ENCODE results near the gene OR51B4.
"Not testable (repeated sequence)": the region's sequence is repeated elsewhere in the genome, so short reads cannot be mapped to it uniquely, and the experiment has no call there.

- TF ChIP-seq POLR2A (IDR thresholded peaks at IDR 0.05; ENCODE audit: low read length); USF2 (IDR thresholded peaks at IDR 0.05); POLR2AphosphoS2 (conservative IDR thresholded peaks at IDR 0.05; ENCODE audit: low read length); RAD21 (conservative IDR thresholded peaks at IDR 0.05 in 1 of 2, IDR thresholded peaks at IDR 0.05 in 1 of 2); CHD2 (IDR thresholded peaks at IDR 0.05; ENCODE audit: low read length, partially characterized antibody); RCOR1 (IDR thresholded peaks at IDR 0.05; ENCODE audit: low read depth, low read length); MYC (IDR thresholded peaks at IDR 0.05; ENCODE audit: borderline replicate concordance, low read length); CEBPB (IDR thresholded peaks at IDR 0.05); MAFK (IDR thresholded peaks at IDR 0.05; ENCODE audit: partially characterized antibody); HOXA7 (CRISPR knock-in tag; IDR thresholded peaks at IDR 0.05); CHD4 (IDR thresholded peaks at IDR 0.05; ENCODE audit: borderline replicate concordance); EHF (CRISPR knock-in tag; IDR thresholded peaks at IDR 0.05): not testable (repeated sequence)
- TF ChIP-seq, protein P1, sequence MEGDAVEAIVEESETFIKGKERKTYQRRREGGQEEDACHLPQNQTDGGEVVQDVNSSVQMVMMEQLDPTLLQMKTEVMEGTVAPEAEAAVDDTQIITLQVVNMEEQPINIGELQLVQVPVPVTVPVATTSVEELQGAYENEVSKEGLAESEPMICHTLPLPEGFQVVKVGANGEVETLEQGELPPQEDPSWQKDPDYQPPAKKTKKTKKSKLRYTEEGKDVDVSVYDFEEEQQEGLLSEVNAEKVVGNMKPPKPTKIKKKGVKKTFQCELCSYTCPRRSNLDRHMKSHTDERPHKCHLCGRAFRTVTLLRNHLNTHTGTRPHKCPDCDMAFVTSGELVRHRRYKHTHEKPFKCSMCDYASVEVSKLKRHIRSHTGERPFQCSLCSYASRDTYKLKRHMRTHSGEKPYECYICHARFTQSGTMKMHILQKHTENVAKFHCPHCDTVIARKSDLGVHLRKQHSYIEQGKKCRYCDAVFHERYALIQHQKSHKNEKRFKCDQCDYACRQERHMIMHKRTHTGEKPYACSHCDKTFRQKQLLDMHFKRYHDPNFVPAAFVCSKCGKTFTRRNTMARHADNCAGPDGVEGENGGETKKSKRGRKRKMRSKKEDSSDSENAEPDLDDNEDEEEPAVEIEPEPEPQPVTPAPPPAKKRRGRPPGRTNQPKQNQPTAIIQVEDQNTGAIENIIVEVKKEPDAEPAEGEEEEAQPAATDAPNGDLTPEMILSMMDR (IDR thresholded peaks at IDR 0.05): not testable (repeated sequence)
Observed at GRCh38 chr11:5253440-5253839, 48.3 kb downstream of the OR51B4 start.

Measured in A549 (cell line).